HFFc6 (cell line): ENCODE results near the gene MVK. TPM values are rescaled to one million over a fixed set of nuclear protein-coding genes. Genes with fewer than 3 reads are reported as not detected.

Experiments
- DNase-seq: peaks from one replicate; pipeline ENCODE4 v3.0.0-alpha.2; 2018
- H3K27ac Mint-ChIP-seq: 2 replicates; pipeline ENCODE4 v1.8.0; 2020; ENCODE audit warnings: mild to moderate bottlenecking, mixed read lengths
- H3K27me3 Mint-ChIP-seq: 2 replicates; pipeline ENCODE4 v1.8.0; 2021; ENCODE audit warnings: mild to moderate bottlenecking, moderate library complexity, mixed read lengths; ENCODE audit not compliant: insufficient read depth
- H3K36me3 Mint-ChIP-seq: 2 replicates; pipeline ENCODE4 v1.8.0; 2021; ENCODE audit warnings: low read depth, mixed read lengths
- H3K4me1 Mint-ChIP-seq: 2 replicates; pipeline ENCODE4 v1.8.0; 2020; ENCODE audit warnings: low read depth, mixed read lengths
- H3K4me3 Mint-ChIP-seq: 2 replicates; pipeline ENCODE4 v1.8.0; 2020; ENCODE audit warnings: mild to moderate bottlenecking, moderate library complexity, mixed read lengths
- H3K9me3 Mint-ChIP-seq: 2 replicates; pipeline ENCODE4 v1.8.0; 2020; ENCODE audit warnings: mild to moderate bottlenecking, mixed read lengths
- CTCF ChIP-seq: fragments of 200-600 bp; sonication (generic); IDR thresholded peaks from 2 replicates; pipeline ENCODE4 v1.5.0; 2021; ENCODE audit warnings: antibody characterized with exemption, mild to moderate bottlenecking
- total RNA-seq, 6 experiments: library from RNA; stranded (reverse); fragmentation: NEBNext Ultra II Directional; extraction: Animal tissue kit (Norgen Biotek cat#: 25700); gene quantifications; 2 replicates in 1 of 6; 3 replicates in 5 of 6; pipeline ENCODE4 v1.2.3, GENCODE V29; 2021

The MVK gene
- total RNA-seq, 6 experiments from 2014 or later, result 7.1 to 10.4 (median 7.9) TPM

GRCh38 chr12:109630815-109631214, 57.2 kb downstream of the MVK start:
- H3K36me3 Mint-ChIP-seq, result no peaks in the 10 kb centered on the region
- TF ChIP-seq CTCF, result no peak
- no peak overlapping the region for H3K27ac Mint-ChIP-seq
- H3K27me3 Mint-ChIP-seq, result peaks cover 26% of the 10 kb centered on the region
- DNase-seq, result no peak
- no peak overlapping the region for H3K4me3 Mint-ChIP-seq
- H3K9me3 Mint-ChIP-seq, result no peaks in the 10 kb centered on the region
- no peaks in the 10 kb centered on the region for H3K4me1 Mint-ChIP-seq

GRCh38 chr12:109631302-109631701, 57.7 kb downstream of the MVK start:
- no peak for DNase-seq
- no peaks in the 10 kb centered on the region for H3K9me3 Mint-ChIP-seq
- no peak overlapping the region for H3K27ac Mint-ChIP-seq
- H3K4me3 Mint-ChIP-seq, result no peak overlapping the region
- H3K4me1 Mint-ChIP-seq, result no peaks in the 10 kb centered on the region
- no peaks in the 10 kb centered on the region for H3K36me3 Mint-ChIP-seq
- no peak for TF ChIP-seq CTCF
- H3K27me3 Mint-ChIP-seq, result peaks cover 26% of the 10 kb centered on the region

GRCh38 chr12:109631751-109632150, 58.2 kb downstream of the MVK start:
- TF ChIP-seq CTCF, result no peak
- H3K36me3 Mint-ChIP-seq, result no peaks in the 10 kb centered on the region
- H3K4me1 Mint-ChIP-seq, result no peaks in the 10 kb centered on the region
- no peaks in the 10 kb centered on the region for H3K9me3 Mint-ChIP-seq
- no peak overlapping the region for H3K27ac Mint-ChIP-seq
- DNase-seq, result no peak
- H3K27me3 Mint-ChIP-seq, result peaks cover 26% of the 10 kb centered on the region
- no peak overlapping the region for H3K4me3 Mint-ChIP-seq

GRCh38 chr12:109632342-109632741, 58.7 kb downstream of the MVK start:
- H3K27ac Mint-ChIP-seq, result no peak overlapping the region
- TF ChIP-seq CTCF, result no peak

GRCh38 chr12:109635717-109636116, 62.1 kb downstream of the MVK start:
- DNase-seq, result no peak
- no peak overlapping the region for H3K4me3 Mint-ChIP-seq
- H3K36me3 Mint-ChIP-seq, result no peaks in the 10 kb centered on the region
- H3K27me3 Mint-ChIP-seq, result peaks cover 10% of the 10 kb centered on the region
- no peaks in the 10 kb centered on the region for H3K9me3 Mint-ChIP-seq
- no peak overlapping the region for H3K27ac Mint-ChIP-seq
- H3K4me1 Mint-ChIP-seq, result no peaks in the 10 kb centered on the region
- TF ChIP-seq CTCF, result no peak

More at GRCh38 chr12:109632342-109632741, 58.7 kb downstream of the MVK start:
- Mint-ChIP-seq H3K9me3 (no peaks in the 10 kb centered on the region), H3K36me3 (no peaks in the 10 kb centered on the region), H3K4me1 (no peaks in the 10 kb centered on the region), H3K4me3 (no peak overlapping the region), H3K27me3 (peaks cover 26% of the 10 kb centered on the region)
- DNase-seq, result no peak

- Mint-ChIP-seq H3K4me3 (no peak overlapping the region), H3K27ac (no peak overlapping the region), H3K27me3 (peaks cover 14% of the 10 kb centered on the region)
Measured at GRCh38 chr12:109637348-109637747, 63.8 kb downstream of the MVK start.

More at GRCh38 chr12:109637348-109637747, 63.8 kb downstream of the MVK start:
- TF ChIP-seq CTCF, result no peak
- H3K9me3 Mint-ChIP-seq, result no peaks in the 10 kb centered on the region
- H3K36me3 Mint-ChIP-seq, result no peaks in the 10 kb centered on the region
- no peak for DNase-seq
- no peaks in the 10 kb centered on the region for H3K4me1 Mint-ChIP-seq
